Epidermal melanocyte (primary cell): ENCODE data around the gene CMTR1.
"Not testable (repeated sequence)": the region's sequence is repeated elsewhere in the genome, so short reads cannot be mapped to it uniquely, and the experiment has no call there.

Experiments used
- DNase-seq: peaks from one replicate; pipeline ENCODE4 v3.0.0; 2011; ENCODE audit warnings: low spot score; ENCODE audit not compliant: insufficient read length

The CMTR1 gene, protein sequence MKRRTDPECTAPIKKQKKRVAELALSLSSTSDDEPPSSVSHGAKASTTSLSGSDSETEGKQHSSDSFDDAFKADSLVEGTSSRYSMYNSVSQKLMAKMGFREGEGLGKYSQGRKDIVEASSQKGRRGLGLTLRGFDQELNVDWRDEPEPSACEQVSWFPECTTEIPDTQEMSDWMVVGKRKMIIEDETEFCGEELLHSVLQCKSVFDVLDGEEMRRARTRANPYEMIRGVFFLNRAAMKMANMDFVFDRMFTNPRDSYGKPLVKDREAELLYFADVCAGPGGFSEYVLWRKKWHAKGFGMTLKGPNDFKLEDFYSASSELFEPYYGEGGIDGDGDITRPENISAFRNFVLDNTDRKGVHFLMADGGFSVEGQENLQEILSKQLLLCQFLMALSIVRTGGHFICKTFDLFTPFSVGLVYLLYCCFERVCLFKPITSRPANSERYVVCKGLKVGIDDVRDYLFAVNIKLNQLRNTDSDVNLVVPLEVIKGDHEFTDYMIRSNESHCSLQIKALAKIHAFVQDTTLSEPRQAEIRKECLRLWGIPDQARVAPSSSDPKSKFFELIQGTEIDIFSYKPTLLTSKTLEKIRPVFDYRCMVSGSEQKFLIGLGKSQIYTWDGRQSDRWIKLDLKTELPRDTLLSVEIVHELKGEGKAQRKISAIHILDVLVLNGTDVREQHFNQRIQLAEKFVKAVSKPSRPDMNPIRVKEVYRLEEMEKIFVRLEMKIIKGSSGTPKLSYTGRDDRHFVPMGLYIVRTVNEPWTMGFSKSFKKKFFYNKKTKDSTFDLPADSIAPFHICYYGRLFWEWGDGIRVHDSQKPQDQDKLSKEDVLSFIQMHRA

DNA sequence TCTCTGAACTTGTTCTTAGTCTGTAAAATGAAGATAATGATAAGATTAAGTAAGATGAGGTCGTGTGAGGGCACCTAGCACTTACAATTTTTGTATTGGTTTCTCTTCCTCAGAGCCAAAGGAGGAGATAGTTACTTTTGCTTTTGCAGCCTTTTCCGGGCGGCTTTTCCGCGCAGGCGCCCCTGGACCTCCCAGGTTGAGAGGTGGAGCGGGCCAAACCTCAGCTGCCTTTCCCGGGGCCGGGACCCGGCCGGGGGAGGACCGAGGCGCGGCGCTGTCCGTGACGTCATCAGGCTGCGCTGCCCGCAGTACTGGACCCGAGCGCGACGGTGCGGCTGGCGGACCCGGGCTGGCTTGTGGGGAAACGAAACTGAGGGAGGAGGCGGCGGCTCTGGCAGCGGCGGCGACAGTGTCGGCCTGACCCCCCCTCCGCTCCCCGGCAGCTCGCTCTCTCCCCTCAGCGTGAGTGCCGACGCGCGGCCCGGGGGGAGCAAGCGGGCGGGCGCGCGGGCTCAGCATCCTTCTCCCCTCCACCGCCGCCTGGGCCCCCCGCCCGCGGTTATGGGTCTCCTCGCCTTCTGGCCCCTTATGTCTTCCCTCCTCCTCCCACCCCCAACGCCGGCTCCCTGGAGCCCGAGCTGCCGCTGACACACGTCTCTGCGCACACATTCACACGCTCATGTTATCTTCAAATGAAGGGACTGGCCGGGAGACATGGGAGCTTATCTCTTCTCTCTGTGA is at the start of gene CMTR1:
TSS of gene CMTR1 (plus strand) at position 306 of the 741 bp plus-strand sequence. CDS start 2,409 bp downstream, outside the sequence.
- peak; percentile 95 for DNase-seq

DNA sequence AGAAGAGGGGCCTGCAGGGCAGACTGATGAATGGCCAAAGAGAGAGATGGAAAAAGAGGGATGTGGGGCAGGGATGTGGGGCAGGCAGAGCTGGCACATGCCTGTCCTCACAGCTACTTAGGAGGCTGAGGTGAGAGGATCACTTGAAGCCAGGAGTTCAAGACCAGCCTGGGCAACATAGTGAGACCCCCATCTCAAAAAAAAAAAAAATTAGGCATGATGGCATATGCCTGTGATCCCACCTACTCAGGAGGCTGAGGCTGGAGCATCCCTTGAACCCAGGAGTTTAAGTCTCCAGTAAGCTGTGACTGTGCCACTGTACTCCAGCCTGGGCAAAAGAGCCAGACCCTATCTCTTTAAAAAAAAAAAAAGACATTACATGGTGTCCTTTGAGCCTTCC is 44.4 kb upstream of the CMTR1 start:
- DNase-seq = no peak

DNA sequence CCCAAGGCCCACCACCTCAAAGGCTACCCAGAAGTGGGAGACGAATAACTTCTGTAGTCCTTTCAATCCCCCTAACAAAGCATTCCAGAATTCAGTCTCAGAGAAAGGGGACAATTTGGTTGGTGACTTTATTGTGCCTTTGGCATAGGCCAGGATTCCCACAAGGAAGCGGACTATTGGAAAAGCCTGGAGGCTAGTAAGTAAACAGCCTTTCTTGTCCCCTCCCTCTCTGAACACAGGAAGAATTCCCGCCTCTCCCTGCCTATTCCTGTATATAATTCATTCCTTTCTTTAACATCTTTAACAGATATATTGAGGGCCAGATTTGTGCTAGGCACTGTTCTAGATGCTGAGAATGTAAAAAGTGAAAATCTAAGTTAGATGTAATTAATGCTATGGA is 43.2 kb upstream of the CMTR1 start:
- DNase-seq = no peak

DNA sequence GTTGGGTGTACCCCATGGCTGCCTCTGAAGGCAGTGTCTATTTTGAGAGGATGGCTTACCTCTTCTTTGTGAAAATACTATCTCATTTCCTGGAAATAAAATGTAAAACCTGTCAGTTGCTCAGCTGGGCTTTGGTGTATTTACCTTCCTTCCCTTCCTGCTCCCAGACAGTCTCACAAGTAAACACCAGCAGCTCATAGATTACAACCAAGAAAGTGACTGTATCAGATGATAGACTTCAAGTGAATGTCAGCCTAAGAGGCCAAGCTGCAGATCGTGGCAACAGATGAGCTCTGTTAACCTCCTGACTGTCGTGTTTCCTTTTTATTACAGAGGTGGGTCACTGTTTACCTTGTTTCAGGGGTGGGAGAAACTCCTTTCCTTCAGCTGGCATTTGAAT is 41.9 kb upstream of the CMTR1 start:
- no peak for DNase-seq

DNA sequence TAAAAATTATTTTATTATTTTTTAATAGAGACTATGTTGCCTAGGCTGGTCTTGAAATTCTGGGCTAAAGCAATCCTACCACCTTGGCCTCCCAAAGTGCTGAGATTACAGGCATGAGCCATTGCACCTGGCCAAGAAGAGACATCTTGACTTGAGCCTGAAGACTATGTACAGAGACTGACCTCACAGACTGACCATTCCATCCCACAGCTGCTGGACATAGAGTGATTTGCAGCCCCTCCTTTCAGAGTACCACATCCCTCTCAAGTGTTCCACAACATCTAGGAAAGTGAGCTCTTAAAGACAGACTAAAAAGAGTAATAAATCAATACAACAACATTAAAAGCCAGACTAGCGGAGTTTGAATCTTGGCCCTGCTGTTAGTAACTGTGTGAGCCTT is 40.2 kb upstream of the CMTR1 start:
- DNase-seq = no peak

DNA sequence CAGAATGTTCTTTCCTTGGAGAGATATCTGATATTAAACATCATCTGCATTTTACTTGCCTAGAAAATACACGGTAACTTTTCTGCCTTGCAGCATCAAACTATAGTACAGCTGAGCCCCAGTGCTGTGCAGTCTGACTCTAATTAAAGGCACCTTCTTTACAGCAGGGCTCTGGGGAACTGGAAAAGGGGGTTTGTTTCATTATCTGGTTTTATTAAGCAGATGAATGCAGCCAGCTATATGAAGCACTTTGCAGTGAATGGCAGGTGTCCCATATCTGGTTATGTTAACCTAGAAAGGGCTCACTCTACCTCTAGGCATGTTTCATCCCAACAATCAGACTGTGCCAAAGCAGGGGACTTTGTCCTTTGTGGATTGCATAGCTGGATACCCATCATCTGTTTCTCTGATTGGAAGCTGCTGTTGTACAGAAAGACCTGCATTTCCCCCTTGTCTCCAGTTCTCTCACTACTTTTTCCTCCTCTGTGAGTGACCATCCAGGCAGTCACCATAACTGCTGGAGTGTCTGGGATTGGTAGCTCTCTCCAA is 39.6 kb upstream of the CMTR1 start:
- no peak for DNase-seq

DNA sequence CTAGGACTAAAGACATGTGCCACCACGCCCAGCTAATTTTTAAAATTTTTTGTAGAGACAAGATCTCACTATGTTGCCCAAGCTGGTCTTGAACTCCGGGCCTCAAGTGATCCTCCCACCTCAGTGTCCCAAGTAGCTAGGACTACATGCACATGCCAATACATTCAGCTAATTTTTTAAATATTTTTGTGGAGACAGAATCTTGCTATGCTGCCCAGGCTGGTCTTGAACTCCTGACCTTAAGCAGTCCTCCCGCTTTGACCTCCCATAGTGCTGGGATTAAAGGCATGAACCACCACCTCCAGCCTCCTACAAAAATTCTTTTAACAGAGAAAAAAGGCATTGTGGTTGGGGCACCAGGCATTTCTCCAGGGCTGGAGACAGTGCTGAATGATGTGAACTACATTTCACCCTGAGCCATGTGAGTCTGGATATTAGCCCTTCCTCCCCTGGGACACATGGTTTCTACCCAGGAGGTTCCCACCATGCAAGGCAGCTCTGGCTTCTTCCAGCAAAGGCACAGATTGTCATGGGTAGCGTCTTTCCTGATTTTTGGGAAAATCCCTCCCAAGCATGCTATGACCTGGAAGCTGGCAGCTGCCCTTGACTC is 36.3 kb upstream of the CMTR1 start:
- DNase-seq = no peak

DNA sequence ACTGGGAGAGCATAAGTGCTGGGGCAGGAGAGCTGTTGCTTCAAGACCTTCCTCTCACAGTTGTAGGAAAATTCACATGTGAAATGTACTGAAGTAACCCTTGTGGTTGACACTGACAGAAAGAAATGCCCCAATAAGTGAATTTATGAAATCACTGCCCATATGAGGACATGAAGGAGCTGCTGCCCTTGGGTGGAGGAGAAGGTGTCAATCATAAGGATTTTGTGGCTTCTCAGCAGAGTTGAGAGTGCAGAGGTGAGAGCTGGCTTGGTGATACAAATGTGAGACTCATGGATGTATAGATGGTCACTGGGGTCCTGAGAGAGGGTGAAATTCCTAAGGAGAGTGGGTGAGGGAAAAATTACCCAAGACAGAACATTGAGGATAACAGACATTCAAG is 33.9 kb upstream of the CMTR1 start:
- no peak for DNase-seq

DNA sequence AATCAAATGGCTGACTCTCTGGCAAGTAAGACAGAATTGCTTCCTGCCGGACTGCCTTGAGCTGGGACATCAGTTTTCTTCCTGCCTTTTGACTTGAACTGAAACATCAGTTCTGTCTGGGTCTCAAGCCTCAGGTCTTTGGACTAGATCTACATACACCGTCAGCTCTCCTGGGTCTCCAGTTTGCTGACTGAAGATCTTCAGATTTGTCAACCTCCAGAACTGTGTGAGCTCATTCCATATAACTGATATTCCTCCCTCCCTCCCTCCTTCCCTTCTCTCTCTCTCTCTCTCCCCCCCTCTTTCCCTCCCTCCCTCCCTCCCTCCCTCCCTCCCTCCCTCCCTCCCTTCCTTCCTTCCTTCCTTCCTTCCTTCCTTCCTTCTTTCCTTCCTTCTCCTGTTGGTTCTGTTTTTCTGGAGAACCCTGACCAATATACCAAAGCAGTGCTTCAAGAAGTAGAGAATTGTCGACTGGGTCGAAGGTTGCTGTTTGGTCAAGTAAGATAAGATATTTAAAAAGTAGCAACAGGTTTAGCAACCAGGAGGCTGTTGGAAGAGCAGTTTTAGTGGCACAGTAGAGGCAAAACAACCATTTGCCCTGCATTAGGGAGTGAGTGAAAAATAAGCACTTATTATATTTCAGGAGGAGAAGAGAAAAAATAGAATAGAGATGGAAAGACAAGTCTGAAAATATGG is 33.1 kb upstream of the CMTR1 start:
- DNase-seq = no peak

DNA sequence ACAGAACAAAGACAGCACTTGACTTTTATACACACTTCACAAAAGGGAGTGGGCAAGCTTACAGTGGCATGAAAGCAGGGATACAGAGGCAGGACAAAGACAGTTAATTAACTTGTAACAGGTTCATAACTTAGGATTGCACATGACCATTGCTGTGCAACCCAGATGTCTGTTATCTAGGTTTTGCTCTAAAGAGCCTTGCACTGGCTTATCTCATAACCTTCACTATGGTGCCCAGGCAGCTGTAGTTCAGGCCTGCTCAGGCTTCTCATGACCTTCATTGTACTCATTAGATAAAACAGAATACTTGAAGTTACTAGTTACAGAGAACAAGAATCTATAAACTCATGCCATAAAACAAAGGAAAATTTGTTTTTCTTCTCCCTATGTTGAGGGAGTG is 31.4 kb upstream of the CMTR1 start:
- DNase-seq = not testable (repeated sequence)

DNA sequence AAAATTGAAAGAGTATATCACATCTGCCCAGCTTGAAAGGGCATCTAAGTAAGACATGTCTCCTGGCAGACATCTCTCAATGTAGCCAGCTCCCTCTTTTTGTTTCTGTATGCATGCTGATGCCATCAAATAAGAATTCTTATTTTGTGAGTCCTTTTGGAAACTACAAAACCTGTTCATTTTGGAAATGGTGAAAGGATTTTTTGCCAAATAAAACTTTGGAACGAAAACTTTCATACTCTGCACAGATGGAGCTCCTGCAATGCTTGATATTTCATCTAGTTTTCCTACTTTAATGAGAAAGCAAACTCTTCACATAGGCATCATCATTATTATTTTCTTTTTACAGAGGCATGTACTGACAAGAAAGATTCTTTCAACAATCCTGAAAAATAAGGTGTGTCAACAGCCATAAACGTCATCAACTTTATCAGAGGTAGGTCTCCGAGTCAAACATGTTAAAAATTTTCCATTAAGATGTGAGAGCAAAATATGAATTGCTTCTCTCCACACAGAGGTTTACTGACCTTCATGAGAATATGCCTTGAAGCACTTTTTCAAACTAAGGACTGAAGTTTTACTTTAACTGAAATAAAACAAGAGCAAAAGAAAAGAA is 26.2 kb upstream of the CMTR1 start:
- no peak for DNase-seq

DNA sequence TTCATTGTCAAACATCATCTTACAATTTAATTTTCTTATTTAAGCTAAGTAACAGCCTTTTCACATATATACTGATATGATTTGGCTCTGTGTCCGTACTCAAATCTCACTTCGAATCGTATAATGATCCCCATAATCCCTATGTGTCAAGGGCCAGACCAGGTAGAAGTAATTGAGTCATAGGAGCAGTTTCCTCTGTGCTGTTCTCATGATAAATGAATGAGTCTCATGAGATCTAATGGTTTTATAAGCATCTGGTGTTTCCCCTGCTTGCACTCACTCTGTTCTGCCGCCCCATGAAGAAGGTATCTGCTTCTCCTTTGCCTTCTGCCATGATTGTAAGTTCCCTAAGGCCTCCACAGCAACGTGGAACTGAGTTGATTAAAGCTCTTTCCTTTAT is 25.1 kb upstream of the CMTR1 start:
- DNase-seq = no peak

DNA sequence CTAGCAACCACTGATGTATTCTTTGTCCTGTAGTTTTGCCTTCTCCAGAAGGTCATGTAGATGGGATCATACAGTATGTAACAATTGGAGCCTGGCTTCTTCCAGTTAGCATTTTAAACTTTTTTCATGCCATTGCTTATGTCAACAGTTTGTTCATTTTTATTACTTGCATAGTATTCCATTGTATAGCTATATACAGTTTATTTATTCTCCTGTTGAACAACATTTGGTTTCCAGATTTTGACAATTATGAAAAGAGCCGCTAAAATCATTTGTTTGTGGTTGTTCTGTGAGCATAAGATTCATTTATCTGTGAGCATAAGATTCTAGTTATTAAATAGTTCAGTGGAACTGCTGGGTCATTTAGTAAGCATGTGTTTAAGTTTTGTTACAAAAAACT is 23.5 kb upstream of the CMTR1 start:
- DNase-seq = no peak

DNA sequence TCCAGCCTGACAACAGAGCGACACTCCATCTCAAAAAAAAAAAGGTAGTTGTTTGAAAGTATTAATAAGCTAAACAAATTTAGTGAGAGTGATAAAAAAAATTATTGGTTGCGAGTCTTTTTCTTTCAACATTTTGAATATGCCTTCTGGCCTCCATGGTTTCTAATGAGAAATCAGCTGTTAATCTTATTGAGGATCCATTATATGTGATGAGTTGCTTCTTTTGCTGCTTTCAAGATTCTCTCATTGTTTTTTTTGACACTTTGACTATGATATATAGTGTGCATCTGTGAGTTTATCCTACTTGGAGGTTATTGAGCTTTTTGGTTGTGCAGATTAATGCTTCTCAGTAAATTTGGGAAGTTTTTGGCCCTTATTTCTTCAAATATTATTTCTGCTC is 15.6 kb upstream of the CMTR1 start:
- DNase-seq = no peak

DNA sequence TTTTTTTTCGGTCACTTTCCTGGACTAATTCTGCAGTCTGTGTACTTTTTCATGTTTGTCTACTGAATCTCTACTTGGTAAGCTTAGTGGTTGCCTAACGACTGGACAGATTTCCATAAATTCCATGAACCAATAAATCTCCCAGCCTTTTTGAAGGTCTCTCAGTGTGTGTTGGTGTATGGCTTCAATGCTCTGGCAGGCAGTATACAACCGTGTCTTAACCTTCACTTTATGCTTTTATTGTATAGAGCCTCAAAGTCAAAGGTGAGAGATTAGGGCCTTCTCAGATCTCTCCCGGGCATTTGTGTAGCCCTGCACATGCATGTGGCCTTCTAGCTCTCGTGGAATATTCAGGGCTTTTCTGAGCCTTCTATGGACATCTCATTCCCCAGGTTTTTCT is 14.3 kb upstream of the CMTR1 start:
- DNase-seq = no peak

DNA sequence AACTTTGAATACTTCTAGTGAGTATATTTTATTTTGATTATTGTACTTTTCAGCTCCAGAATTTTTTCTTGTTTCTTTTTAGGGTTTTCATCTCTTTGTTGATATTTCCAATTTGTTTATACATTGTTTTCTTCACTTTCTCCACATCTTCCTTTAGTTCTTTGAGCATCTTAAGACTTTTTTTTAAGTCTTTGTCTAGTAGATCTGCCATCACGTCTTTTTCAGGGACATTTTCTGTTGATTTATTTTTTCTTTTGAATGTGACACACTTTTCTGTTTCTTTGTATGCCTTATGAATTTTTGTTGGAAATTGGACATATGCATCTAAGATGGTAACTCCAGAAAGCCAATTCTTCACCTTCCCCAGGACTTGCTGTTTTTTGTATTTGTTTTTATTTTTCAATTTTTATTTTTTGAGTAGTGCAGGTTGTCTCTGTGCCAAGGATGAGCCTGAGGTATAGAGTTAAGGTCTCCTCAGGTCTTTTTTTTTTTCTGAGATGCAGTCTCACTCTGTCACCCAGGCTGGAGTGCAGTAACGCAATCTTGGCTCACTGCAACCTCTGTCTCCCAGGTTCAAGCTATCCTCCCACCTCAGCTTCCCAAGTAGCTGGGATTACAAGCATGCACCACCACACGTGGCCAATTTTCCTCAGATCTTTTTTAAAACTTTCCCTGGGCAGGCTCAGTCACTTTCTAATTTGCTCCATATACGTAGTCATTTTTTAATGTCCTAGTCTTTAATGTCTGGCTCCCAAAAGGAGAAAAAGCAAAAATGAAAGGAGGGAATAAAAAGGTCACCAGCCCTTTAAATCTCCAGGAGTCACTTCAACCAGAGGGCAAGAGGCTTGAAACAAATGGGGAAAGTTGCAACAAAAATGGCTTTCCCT is 6.7 kb upstream of the CMTR1 start:
- DNase-seq = no peak

DNA sequence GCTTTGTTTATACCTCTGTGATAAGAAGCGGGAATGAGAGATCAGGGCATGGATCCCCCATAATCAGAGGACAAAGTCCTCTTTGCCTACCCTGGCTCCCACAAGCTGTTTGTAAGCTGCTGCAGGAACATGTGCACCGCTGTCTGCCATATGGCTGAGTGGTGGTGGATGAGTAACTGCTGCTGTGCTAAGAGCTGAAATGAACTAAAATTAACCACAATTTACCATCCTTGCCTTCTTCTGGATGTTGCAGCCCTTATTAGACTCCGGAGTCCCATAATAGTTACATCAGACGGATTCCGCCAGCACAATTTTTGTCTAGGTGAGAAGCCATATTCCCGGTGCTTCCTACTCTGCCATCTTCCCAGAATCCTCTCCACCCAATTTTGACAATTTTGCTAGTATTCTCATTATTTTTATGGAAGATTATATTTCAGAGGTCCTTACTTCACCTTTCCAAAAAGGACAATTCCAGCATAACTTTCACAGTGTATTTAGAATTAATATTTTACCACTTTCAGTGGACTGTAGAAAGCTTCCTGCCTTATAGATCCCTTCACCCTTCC is 6.0 kb upstream of the CMTR1 start:
- DNase-seq = no peak

DNA sequence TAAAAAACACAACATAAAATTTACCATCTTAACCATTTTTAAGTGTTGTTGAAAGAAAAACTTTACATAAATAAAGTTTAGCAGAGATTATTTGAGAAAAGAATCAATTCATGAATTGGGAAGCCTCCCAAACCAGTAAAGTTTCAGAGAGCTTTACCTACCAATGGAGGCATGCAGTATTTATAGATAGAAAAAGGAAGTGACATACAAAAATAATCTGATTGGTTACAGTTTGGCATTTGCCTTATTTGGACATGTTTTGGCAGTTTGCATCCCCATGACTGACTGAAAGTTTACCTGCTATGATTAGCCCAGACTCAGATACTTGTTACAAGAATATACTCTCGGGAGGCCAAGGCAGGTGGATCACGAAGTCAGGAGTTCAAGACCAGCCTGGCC is 3.7 kb upstream of the CMTR1 start:
- DNase-seq = no peak

DNA sequence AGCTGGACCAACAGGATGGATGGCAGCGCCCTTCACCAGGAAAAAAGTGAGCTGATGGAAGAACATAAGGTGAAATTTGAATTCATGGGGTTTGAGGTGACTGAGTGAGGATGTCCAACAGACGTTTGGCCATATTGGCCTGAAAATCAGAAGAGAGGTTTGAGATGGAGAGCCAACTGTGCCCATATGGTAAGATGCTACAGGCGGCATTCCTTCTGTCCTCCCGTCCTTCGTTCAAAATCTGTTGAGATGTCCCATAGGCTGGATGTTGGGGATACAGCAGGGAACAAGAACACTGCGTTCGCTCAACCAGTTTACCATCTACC is 468 bp upstream of the CMTR1 start:
- DNase-seq = no peak
